Mucosa of stomach (tissue), 1 donor: Measurements from ENCODE around the gene KRT81.
"Not testable (repeated sequence)": the region's sequence is repeated elsewhere in the genome, so short reads cannot be mapped to it uniquely, and the experiment has no call there.

ENCODE experiments used
- H3K27me3 ChIP-seq: one replicate; pipeline ENCODE4 v1.7.0; 2013; ENCODE audit warnings: mild to moderate bottlenecking, low read length; ENCODE audit not compliant: control insufficient read depth, insufficient read depth
- H3K36me3 ChIP-seq: one replicate; pipeline ENCODE4 v1.7.0; 2013; ENCODE audit warnings: low read length; ENCODE audit not compliant: control insufficient read depth, insufficient read depth
- H3K4me1 ChIP-seq: one replicate; pipeline ENCODE4 v1.7.0; 2013; ENCODE audit warnings: mild to moderate bottlenecking, low read length; ENCODE audit not compliant: control insufficient read depth, insufficient read depth
- H3K4me3 ChIP-seq: one replicate; pipeline ENCODE4 v1.7.0; 2013; ENCODE audit warnings: low read length
- H3K9ac ChIP-seq: one replicate; pipeline ENCODE4 v1.7.0; 2013; ENCODE audit warnings: mild to moderate bottlenecking, low read length, moderate library complexity
- H3K9me3 ChIP-seq: one replicate; pipeline ENCODE4 v1.7.0; 2013; ENCODE audit warnings: mild to moderate bottlenecking, low read length, moderate library complexity; ENCODE audit not compliant: control insufficient read depth
- donor health status: Pancreatic carcinoma.

Gene KRT81

GRCh38 chr12:52287816-52288805 lies 3.2 kb downstream of the KRT81 start:
- not testable (repeated sequence) for H3K4me1 ChIP-seq, H3K9ac ChIP-seq, H3K27me3 ChIP-seq, H3K4me3 ChIP-seq, H3K9me3 ChIP-seq, H3K36me3 ChIP-seq

- H3K4me1 ChIP-seq, H3K36me3 ChIP-seq, H3K4me3 ChIP-seq, H3K27me3 ChIP-seq, H3K9ac ChIP-seq, H3K9me3 ChIP-seq: not testable (repeated sequence)
Measured at GRCh38 chr12:52286857-52287785, 4.2 kb downstream of the KRT81 start.

- Histone ChIP-seq H3K9ac (no peak overlapping the region), H3K4me1 (peaks cover 5% of the 10 kb centered on the region), H3K27me3 (no peaks in the 10 kb centered on the region), H3K9me3 (no peaks in the 10 kb centered on the region), H3K4me3 (no peak overlapping the region), H3K36me3 (no peaks in the 10 kb centered on the region)
Measured at GRCh38 chr12:52285851-52286530, 5.3 kb downstream of the KRT81 start.

GRCh38 chr12:52285172-52285745 lies 6.1 kb downstream of the KRT81 start:
- Histone ChIP-seq H3K9ac (no peak overlapping the region), H3K27me3 (no peaks in the 10 kb centered on the region), H3K4me3 (no peak overlapping the region), H3K9me3 (no peaks in the 10 kb centered on the region), H3K4me1 (peaks cover 12% of the 10 kb centered on the region), H3K36me3 (no peaks in the 10 kb centered on the region)

- H3K4me3 ChIP-seq: no peak overlapping the region
- no peak overlapping the region for H3K9ac ChIP-seq
- H3K9me3 ChIP-seq: no peaks in the 10 kb centered on the region
- H3K27me3 ChIP-seq: no peaks in the 10 kb centered on the region
- peaks cover 18% of the 10 kb centered on the region for H3K4me1 ChIP-seq
- H3K36me3 ChIP-seq: no peaks in the 10 kb centered on the region
Measured at GRCh38 chr12:52284562-52285171, 6.7 kb downstream of the KRT81 start.

- H3K9ac ChIP-seq: no peak overlapping the region
- no peaks in the 10 kb centered on the region for H3K36me3 ChIP-seq
- peaks cover 4% of the 10 kb centered on the region for H3K27me3 ChIP-seq
- no peak overlapping the region for H3K4me3 ChIP-seq
- H3K9me3 ChIP-seq: no peaks in the 10 kb centered on the region
- H3K4me1 ChIP-seq: peaks cover 30% of the 10 kb centered on the region
Measured at GRCh38 chr12:52280796-52281560, 10.4 kb downstream of the KRT81 start.

GRCh38 chr12:52280319-52280795 lies 11.0 kb downstream of the KRT81 start:
- Histone ChIP-seq H3K9ac (no peak overlapping the region), H3K4me3 (no peak overlapping the region), H3K36me3 (no peaks in the 10 kb centered on the region), H3K9me3 (no peaks in the 10 kb centered on the region), H3K27me3 (peaks cover 4% of the 10 kb centered on the region), H3K4me1 (peaks cover 30% of the 10 kb centered on the region)

- H3K36me3 ChIP-seq: no peaks in the 10 kb centered on the region
- no peak overlapping the region for H3K9ac ChIP-seq
- H3K27me3 ChIP-seq: peaks cover 4% of the 10 kb centered on the region
- H3K9me3 ChIP-seq: no peaks in the 10 kb centered on the region
- no peak overlapping the region for H3K4me3 ChIP-seq
- H3K4me1 ChIP-seq: peaks cover 30% of the 10 kb centered on the region
Measured at GRCh38 chr12:52279422-52280318, 11.7 kb downstream of the KRT81 start.

GRCh38 chr12:52278575-52279421 lies 12.5 kb downstream of the KRT81 start:
- Histone ChIP-seq H3K4me3 (no peak overlapping the region), H3K27me3 (peaks cover 4% of the 10 kb centered on the region), H3K9ac (peak overlapping the region; percentile 56), H3K9me3 (no peaks in the 10 kb centered on the region), H3K36me3 (no peaks in the 10 kb centered on the region), H3K4me1 (peaks cover 30% of the 10 kb centered on the region)
